ENCODE measurements around the gene UBE2G2.

DNA sequence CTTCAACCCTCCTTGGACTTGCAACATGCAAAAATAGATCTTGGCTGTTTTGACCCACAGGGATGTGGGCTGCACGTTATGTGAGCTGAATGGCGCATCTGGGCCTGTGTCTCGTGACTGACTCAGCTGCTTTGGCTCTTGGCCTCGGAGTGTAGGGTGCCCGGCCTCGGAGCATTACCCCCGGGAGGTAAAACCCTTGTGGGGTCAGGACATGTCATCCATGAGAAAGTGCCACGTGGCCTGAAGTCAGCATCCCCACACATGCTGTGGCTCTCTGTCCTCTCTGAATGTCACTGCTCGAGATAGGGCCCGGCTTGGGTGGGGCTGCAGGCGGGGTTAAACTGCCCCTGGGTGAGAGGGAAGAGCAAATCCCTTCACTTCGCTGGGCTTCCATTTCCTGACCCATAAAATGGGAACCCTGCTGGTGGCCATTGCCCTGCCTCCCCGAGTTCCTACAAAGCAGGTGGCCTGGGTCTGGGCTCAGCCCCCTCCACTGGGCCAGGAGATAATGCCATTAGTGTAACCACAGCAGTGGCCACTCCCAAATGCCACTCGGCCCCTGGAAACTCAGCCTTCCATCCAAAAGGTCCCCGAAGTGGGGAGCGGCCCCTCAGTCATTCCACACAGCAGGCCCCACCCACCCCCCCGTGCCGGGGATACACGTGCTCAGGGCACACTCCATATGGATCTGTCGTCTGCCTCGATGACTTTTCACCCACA, 67.4 kb downstream of the UBE2G2 start:
- TF ChIP-seq, protein P1, sequence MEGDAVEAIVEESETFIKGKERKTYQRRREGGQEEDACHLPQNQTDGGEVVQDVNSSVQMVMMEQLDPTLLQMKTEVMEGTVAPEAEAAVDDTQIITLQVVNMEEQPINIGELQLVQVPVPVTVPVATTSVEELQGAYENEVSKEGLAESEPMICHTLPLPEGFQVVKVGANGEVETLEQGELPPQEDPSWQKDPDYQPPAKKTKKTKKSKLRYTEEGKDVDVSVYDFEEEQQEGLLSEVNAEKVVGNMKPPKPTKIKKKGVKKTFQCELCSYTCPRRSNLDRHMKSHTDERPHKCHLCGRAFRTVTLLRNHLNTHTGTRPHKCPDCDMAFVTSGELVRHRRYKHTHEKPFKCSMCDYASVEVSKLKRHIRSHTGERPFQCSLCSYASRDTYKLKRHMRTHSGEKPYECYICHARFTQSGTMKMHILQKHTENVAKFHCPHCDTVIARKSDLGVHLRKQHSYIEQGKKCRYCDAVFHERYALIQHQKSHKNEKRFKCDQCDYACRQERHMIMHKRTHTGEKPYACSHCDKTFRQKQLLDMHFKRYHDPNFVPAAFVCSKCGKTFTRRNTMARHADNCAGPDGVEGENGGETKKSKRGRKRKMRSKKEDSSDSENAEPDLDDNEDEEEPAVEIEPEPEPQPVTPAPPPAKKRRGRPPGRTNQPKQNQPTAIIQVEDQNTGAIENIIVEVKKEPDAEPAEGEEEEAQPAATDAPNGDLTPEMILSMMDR (conservative IDR thresholded peaks at IDR 0.05; ENCODE audit: low read depth, low read length): no peak
- TF ChIP-seq EZH2phosphoT487 (IDR thresholded peaks at IDR 0.05; ENCODE audit: borderline replicate concordance, low read length): no peak
- no peak for TF ChIP-seq EZH2 (IDR thresholded peaks at IDR 0.05; ENCODE audit: low read length, unreplicated experiment)
